ENCODE results near the gene MRPS24. TPM values are rescaled to one million over a fixed set of nuclear protein-coding genes. Genes with fewer than 3 reads are reported as not detected.

The MRPS24 gene
- total RNA-seq, 1 experiment from 2014 or later: 116 TPM

DNA sequence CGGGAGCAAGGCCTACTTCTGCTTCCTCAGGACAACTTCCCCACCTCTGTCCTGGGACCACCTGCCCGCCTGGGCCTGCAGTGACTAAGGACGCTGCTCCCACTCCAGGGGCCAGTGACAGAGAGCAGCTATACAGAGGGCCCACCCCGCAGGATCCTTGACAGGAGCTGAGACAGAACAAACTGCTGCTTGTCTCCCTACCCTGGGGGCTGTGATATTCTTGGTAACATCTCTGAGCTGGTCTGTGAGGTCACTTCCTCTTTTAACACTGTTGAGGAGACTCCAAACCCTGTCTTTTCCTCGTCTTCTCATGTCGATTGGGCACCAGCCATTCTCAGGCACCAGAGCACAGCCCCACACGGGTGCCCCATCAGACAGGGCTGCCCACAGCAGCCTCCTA lies 6.9 kb upstream of the MRPS24 start:
- no peak overlapping the region for H3K4me3 Mint-ChIP-seq

More for the DNA sequence above, 6.9 kb upstream of the MRPS24 start:
- H3K14ac ChIP-seq (ENCODE audit: insufficient read depth, low read length): no peak overlapping the region
- H3K9ac ChIP-seq (ENCODE audit: extremely low read depth, insufficient read length, low read length): no peak overlapping the region
- H3K27me3 ChIP-seq (ENCODE audit: insufficient read depth, low read length): no peaks in the 10 kb centered on the region
- H3K9me3 ChIP-seq (ENCODE audit: control insufficient read depth, low read depth, low read length): no peaks in the 10 kb centered on the region
- H2BK20ac ChIP-seq (ENCODE audit: low read depth, low read length, poor library complexity, severe bottlenecking): no peak overlapping the region
- peaks cover 8% of the 10 kb centered on the region; the same call in 1 of the 2 replicates for H3K4me1 ChIP-seq (ENCODE audit: insufficient read depth, low read length)
- H2BK12ac ChIP-seq (ENCODE audit: insufficient read length, low read depth, low read length): no peak overlapping the region
- H3K4ac ChIP-seq (ENCODE audit: low read depth, low read length): no peak overlapping the region
- H3K4me1 Mint-ChIP-seq: peaks cover 28 to 34% of the 10 kb centered on the region in 2 experiments
- no peaks in the 10 kb centered on the region for H3K79me1 ChIP-seq (ENCODE audit: insufficient read depth, low read depth, low read length, poor library complexity, severe bottlenecking)
- H4K91ac ChIP-seq (ENCODE audit: insufficient read length, low read depth, low read length): no peak overlapping the region
- DNase-seq: no peak
- H2AFZ ChIP-seq (ENCODE audit: low read length): no peak overlapping the region
- no peak overlapping the region for H3K56ac ChIP-seq (ENCODE audit: insufficient read length, low read depth, low read length)
- H3K36me3 Mint-ChIP-seq (ENCODE audit: insufficient read depth in 1 of 3, low read depth in 3 of 3): peaks cover 10 to 53% (median 43%) of the 10 kb centered on the region in 3 experiments
- H2AK5ac ChIP-seq (ENCODE audit: insufficient read length, low read length): no peak overlapping the region
- no peak overlapping the region for H3T11ph ChIP-seq (ENCODE audit: low read length)
- no peak for TF ChIP-seq CTCF (conservative IDR thresholded peaks at IDR 0.05)
- no peaks in the 10 kb centered on the region for H3K23me2 ChIP-seq (ENCODE audit: insufficient read length, low read depth, low read length, poor library complexity, severe bottlenecking)
- H3K23ac ChIP-seq (ENCODE audit: insufficient read length, low read depth, low read length): no peak overlapping the region
- no peak overlapping the region for H2BK5ac ChIP-seq (ENCODE audit: insufficient read length, low read length)
- no peaks in the 10 kb centered on the region for H3K27me3 Mint-ChIP-seq (ENCODE audit: low read depth)
- H3K79me2 ChIP-seq (ENCODE audit: insufficient read depth, low read length): no peaks in the 10 kb centered on the region
- H4K5ac ChIP-seq (ENCODE audit: insufficient read length, low read depth, low read length): no peak overlapping the region
- no peaks in the 10 kb centered on the region for H4K20me1 ChIP-seq (ENCODE audit: control insufficient read depth, insufficient read depth, insufficient read length)
- no CpG with 5 or more reads among the region's 7 CpGs for WGBS (ENCODE audit: extremely low coverage, insufficient read length, low lambda C conversion rate)
- no peak overlapping the region for H3K4me2 ChIP-seq (ENCODE audit: insufficient read depth, insufficient read length, low read length)
- H4K8ac ChIP-seq (replicated peaks; ENCODE audit: insufficient read length, low read depth, low read length): no peak overlapping the region
- no peak overlapping the region for H3K18ac ChIP-seq (ENCODE audit: insufficient read length, low read depth, low read length)
- no peak overlapping the region for H2BK120ac ChIP-seq (ENCODE audit: low read depth, low read length, poor library complexity, severe bottlenecking)
- H3K27ac ChIP-seq (ENCODE audit: insufficient read length, low read depth, low read length): no peak overlapping the region
- no peaks in the 10 kb centered on the region for H3K9me3 Mint-ChIP-seq
- no peak overlapping the region for H3K27ac Mint-ChIP-seq
- H2BK15ac ChIP-seq (ENCODE audit: low read depth, low read length): no peak overlapping the region
